Fibroblast of villous mesenchyme (primary cell): ENCODE measurements around the gene PVALB. TPM values are rescaled to one million over a fixed set of nuclear protein-coding genes. Genes with fewer than 3 reads are reported as not detected.

Experiments used
- DNase-seq: peaks from one replicate; pipeline ENCODE4 v3.0.0-alpha.2; 2010; ENCODE audit warnings: low read depth
- H3K4me3 ChIP-seq: 2 replicates; pipeline ENCODE4 v1.5.1; 2011; ENCODE audit warnings: low read depth, mild to moderate bottlenecking, low read length
- CTCF ChIP-seq: IDR thresholded peaks from 2 replicates; pipeline ENCODE4 v1.5.1; 2012; ENCODE audit warnings: low read depth, mild to moderate bottlenecking, low read length; ENCODE audit not compliant: insufficient read depth
- total RNA-seq: library from RNA; depleted of rRNA; stranded (reverse); fragments of >200 nt; gene quantifications from 2 replicates; pipeline ENCODE4 v1.2.3, GENCODE V29; 2012

PVALB gene
- total RNA-seq, 1 donor = not detected

GRCh38 chr22:36770513-36771231 lies 46.2 kb downstream of the PVALB start:
- no peak for DNase-seq
- H3K4me3 ChIP-seq = no peak overlapping the region
- no peak for TF ChIP-seq CTCF

GRCh38 chr22:36769541-36770512 lies 47.0 kb downstream of the PVALB start:
- TF ChIP-seq CTCF = no peak
- H3K4me3 ChIP-seq = no peak overlapping the region
- no peak for DNase-seq

- no peak overlapping the region for H3K4me3 ChIP-seq
- TF ChIP-seq CTCF = no peak
- DNase-seq = no peak
Observed at GRCh38 chr22:36768616-36769015, 48.2 kb downstream of the PVALB start.

GRCh38 chr22:36768141-36768540 lies 48.7 kb downstream of the PVALB start:
- no peak for DNase-seq
- no peak overlapping the region for H3K4me3 ChIP-seq
- TF ChIP-seq CTCF = no peak

- H3K4me3 ChIP-seq = no peak overlapping the region
- no peak for TF ChIP-seq CTCF
- no peak for DNase-seq
Observed at GRCh38 chr22:36767035-36767775, 49.6 kb downstream of the PVALB start.

- H3K4me3 ChIP-seq = no peak overlapping the region
- DNase-seq = no peak
- TF ChIP-seq CTCF = no peak
Observed at GRCh38 chr22:36765943-36766450, 50.8 kb downstream of the PVALB start.
